Left ventricle myocardium inferior (tissue), 1 donor: ENCODE results near the gene ARHGAP24. TPM values are rescaled to one million over a fixed set of nuclear protein-coding genes. Genes with fewer than 3 reads are reported as not detected.
A peak's percentile ranks its signal among the peaks of the same experiment; 100 is the strongest.

Experiments
- DNase-seq: peaks from one replicate; pipeline ENCODE4 v3.0.0-alpha.2; 2020
- H3K27ac ChIP-seq: fragments of 200-600 bp; replicated peaks from 2 replicates; pipeline ENCODE4 v1.8.0; 2021
- H3K27me3 ChIP-seq: fragments of 200-600 bp; 2 replicates; pipeline ENCODE4 v1.8.0; 2021; ENCODE audit warnings: low read depth
- H3K36me3 ChIP-seq: fragments of 200-600 bp; 2 replicates; pipeline ENCODE4 v1.8.0; 2021
- H3K4me1 ChIP-seq: fragments of 200-600 bp; 2 replicates; pipeline ENCODE4 v1.8.0; 2021
- H3K4me3 ChIP-seq: fragments of 200-600 bp; 2 replicates; pipeline ENCODE4 v1.8.0; 2021; ENCODE audit warnings: mild to moderate bottlenecking, moderate library complexity
- H3K9me3 ChIP-seq: fragments of 200-600 bp; replicated peaks from 2 replicates; pipeline ENCODE4 v1.8.0; 2021
- intact Hi-C: fragments of 100-400 bp; cut with micrococcal nuclease; formaldehyde crosslinking; loops from one replicate; pipeline ENCODE4 v1.11.0; 2022
- total RNA-seq: library from RNA; stranded (reverse); fragmentation: NEBNext Ultra II Directional; extraction: Animal tissue kit (Norgen Biotek cat#: 25700); gene quantifications from one replicate; pipeline ENCODE4 v1.2.1, GENCODE V29; 2021
- TF ChIP-seq, protein P1 (sequence below): fragments of 200-600 bp; IDR thresholded peaks from 2 replicates; pipeline ENCODE4 v1.8.0; 2021; ENCODE audit warnings: antibody characterized with exemption, mild to moderate bottlenecking, borderline replicate concordance
- donor health status: DM: no; HTN: yes; CAD: no; lungs with severe emphysema.

The ARHGAP24 gene
- total RNA-seq, 1 donor from 2014 or later, result 13.7 TPM

- intact Hi-C loops, result no loop called here
- H3K27me3 ChIP-seq, result no peaks in the 10 kb centered on the region
- H3K4me3 ChIP-seq, result no peak overlapping the region
- TF ChIP-seq, protein P1, sequence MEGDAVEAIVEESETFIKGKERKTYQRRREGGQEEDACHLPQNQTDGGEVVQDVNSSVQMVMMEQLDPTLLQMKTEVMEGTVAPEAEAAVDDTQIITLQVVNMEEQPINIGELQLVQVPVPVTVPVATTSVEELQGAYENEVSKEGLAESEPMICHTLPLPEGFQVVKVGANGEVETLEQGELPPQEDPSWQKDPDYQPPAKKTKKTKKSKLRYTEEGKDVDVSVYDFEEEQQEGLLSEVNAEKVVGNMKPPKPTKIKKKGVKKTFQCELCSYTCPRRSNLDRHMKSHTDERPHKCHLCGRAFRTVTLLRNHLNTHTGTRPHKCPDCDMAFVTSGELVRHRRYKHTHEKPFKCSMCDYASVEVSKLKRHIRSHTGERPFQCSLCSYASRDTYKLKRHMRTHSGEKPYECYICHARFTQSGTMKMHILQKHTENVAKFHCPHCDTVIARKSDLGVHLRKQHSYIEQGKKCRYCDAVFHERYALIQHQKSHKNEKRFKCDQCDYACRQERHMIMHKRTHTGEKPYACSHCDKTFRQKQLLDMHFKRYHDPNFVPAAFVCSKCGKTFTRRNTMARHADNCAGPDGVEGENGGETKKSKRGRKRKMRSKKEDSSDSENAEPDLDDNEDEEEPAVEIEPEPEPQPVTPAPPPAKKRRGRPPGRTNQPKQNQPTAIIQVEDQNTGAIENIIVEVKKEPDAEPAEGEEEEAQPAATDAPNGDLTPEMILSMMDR, result no peak
- no peak for DNase-seq
- no peak overlapping the region for H3K27ac ChIP-seq
- H3K9me3 ChIP-seq, result peaks cover 3% of the 10 kb centered on the region
- H3K4me1 ChIP-seq, result peaks cover 5% of the 10 kb centered on the region
- no peaks in the 10 kb centered on the region for H3K36me3 ChIP-seq
Measured at GRCh38 chr4:85452058-85452731, 22.8 kb upstream of the ARHGAP24 start.

DNA sequence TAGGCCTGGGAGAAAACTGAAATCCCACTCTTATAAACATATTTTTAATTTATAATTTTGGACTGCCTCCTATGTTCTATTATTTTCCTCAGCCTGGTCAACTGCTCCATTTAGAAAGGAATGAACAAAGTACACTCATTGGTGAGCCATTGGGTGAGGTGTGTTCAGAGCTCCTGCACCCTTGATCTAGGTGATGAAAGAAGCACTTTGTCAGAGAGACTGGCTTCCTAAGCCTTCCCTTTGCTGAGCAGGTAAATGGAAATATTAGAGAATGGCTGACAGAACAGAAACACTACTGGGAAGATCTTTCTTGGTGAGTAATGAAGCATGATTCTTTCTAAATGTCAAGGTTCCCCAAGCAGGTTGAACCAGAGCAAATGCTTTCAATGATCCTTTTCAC lies 19.0 kb upstream of the ARHGAP24 start:
- no peak overlapping the region for H3K4me3 ChIP-seq
- DNase-seq, result no peak
- no peaks in the 10 kb centered on the region for H3K36me3 ChIP-seq
- H3K9me3 ChIP-seq, result peaks cover 3% of the 10 kb centered on the region
- TF ChIP-seq, protein P1, result no peak
- H3K27ac ChIP-seq, result no peak overlapping the region
- peaks cover 9% of the 10 kb centered on the region for H3K4me1 ChIP-seq
- intact Hi-C loops, result no loop called here
- no peaks in the 10 kb centered on the region for H3K27me3 ChIP-seq

DNA sequence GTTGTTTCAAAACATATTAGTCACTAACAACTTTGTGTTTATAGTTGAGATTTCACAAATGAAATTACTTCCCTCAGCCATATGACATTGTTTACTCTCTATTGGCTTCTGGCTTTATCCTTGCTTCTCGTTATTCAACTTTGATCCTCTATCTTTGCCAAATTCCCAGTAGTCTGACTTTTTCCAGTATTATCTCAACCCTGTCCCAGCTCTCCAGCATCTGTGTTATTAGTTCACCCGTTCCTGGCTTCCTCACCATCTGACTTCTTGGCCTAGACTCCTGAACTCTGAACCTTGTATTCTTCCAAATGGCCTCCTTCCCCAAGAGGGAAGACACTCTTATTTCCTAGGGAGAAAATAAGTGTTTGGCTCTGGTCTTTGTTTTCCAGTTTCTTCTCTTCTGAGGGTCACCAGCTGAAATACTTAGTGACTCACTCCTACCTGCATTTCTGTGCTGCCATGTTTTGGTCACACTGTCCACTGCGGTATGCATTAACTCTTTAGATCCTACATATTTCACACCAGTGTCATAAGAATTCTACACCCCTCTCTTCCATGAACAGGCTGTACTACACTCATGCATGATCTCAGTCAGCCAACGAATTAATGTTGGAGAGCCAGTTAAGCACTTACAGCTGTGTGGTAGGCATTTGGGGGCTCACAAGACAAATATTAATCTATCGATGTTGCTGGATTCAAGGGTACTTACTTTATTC lies 17.0 kb upstream of the ARHGAP24 start:
- Histone ChIP-seq H3K36me3 (no peaks in the 10 kb centered on the region), H3K4me1 (peaks cover 9% of the 10 kb centered on the region), H3K9me3 (peaks cover 3% of the 10 kb centered on the region), H3K27ac (no peak overlapping the region), H3K4me3 (no peak overlapping the region), H3K27me3 (no peaks in the 10 kb centered on the region)
- DNase-seq, result no peak
- intact Hi-C loops, result no loop called here
- TF ChIP-seq, protein P1, result no peak

GRCh38 chr4:85459736-85460135 lies 15.2 kb upstream of the ARHGAP24 start:
- no peak overlapping the region for H3K4me3 ChIP-seq
- H3K9me3 ChIP-seq, result peaks cover 3% of the 10 kb centered on the region
- no peaks in the 10 kb centered on the region for H3K27me3 ChIP-seq
- no peak for DNase-seq
- intact Hi-C loops, result no loop called here
- TF ChIP-seq, protein P1, result no peak
- no peak overlapping the region for H3K27ac ChIP-seq
- H3K36me3 ChIP-seq, result no peaks in the 10 kb centered on the region
- H3K4me1 ChIP-seq, result peaks cover 9% of the 10 kb centered on the region

- H3K27me3 ChIP-seq, result no peaks in the 10 kb centered on the region
- H3K4me3 ChIP-seq, result peak overlapping the region; percentile 80
- DNase-seq, result no peak
- H3K4me1 ChIP-seq, result peaks cover 25% of the 10 kb centered on the region
- no peaks in the 10 kb centered on the region for H3K36me3 ChIP-seq
- intact Hi-C loops, result no loop called here
- TF ChIP-seq, protein P1, result no peak
- H3K9me3 ChIP-seq, result no peaks in the 10 kb centered on the region
- H3K27ac ChIP-seq, result peak overlapping the region; percentile 90
Measured at GRCh38 chr4:85474356-85474755, 594 bp upstream of the ARHGAP24 start.
